K562 treated with DMSO at 1 percent for 48 hours (cell line): ENCODE results near the gene STAM2. TPM values are rescaled to one million over a fixed set of nuclear protein-coding genes. Genes with fewer than 3 reads are reported as not detected.

Source experiments
- total RNA-seq: library from RNA; unstranded; fragments of 300-600 nt; gene quantifications from 2 replicates; pipeline ENCODE4 v1.2.3, GENCODE V29; 2022; ENCODE audit warnings: low replicate concordance; ENCODE audit errors: extremely low read depth

The STAM2 gene
- total RNA-seq: not detected in 2 replicates

DNA sequence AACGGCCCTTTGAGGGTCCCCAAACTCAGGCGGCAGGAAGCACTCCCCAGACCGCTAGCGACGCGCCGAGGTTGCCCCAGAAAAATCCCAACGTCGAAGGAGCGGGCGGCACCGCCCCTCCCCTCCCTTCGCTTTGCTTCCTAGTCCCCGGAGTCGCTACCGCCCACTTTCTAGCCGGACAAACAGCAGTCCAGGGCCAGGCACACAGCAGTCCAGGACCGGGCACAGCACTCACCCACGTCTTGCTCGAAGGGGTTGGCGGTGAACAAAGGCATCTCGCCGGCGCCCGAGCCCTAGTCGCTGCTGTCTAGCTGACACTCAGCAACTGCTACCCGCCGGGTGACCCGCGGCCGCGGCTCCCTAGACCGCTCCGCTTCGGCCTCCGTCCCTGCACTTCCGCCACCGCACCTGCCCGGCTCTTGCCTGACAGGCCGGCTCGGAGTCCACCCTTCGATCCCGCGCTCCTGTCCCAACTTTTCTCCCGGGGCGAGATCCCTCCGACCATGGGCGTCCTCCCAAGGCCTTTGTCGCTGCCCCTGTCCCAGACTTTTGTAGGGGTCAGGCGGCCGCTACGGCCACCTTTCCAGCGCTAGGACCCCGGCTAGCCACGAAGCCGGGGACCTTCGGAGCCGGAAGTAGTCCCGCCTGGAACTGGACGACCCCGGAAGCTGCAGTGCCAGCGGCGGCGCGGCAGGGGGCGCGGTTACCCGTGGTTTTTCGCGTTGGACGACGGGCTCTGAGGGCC lies at the start of gene STAM2:
TSS of gene STAM2 (minus strand) at position 396 of the 745 bp plus-strand sequence. CDS start at position 275, 121 bp downstream.

DNA sequence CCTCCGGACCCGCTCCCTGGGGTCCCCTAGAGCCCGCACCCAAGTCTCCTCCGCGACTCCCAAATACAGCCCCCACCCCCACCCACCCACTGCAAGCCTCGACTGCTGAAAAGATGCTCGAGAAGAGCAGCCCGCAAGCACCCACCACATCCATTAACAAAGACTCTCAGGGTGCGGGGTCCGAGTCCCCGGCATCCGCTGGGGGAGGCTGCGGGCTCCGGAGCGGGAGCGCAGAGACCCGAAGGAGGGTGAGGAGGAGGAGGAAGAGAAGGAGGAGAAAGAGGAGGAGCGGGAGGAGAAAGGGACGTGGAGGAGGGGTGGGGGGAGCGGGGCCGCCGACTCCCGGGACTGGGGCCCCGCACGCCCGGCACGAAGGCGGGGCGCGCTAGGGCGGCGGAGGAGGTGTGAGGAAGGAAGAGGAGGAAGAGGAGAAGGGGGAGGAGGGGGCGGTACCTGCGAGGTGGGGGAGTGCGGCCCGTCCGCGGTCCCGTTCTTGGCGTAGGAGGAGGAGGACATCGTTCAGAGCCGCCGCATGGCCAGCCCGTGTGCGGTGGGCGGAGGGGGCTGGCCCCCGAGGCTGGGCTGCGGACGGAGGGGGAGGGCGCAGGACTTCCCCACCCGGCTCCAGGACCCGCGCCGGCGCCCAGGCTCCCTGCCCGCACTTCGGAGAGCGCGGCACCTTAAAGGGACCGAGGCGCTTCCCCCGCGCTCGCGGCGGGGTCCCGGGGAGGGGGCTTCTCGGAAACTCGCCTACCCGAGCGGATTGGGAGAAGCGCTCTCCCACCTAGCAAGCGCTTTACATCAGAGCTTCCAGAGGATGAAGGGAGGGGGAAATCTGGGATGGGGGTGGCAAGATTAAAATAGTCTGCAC lies 76.8 kb downstream of the STAM2 start, which contains the start of gene CACNB4:
TSS of gene CACNB4 (minus strand) at position 549 of the 871 bp plus-strand sequence.

Other genes starting within 250 kb of the STAM2 start
- gene CACNB4, start 76.7 kb downstream of the STAM2 start, total RNA-seq: not detected in 2 replicates
- not detected in 2 replicates for gene FMNL2, start 159.4 kb upstream of the STAM2 start, total RNA-seq